Mucosa of stomach (tissue), 1 donor: ENCODE results near the gene SLC25A3.
A peak's percentile ranks its signal among the peaks of the same experiment; 100 is the strongest.
"Not testable (repeated sequence)": the region's sequence is repeated elsewhere in the genome, so short reads cannot be mapped to it uniquely, and the experiment has no call there.

Experiments
- H3K27me3 ChIP-seq: one replicate; pipeline ENCODE4 v1.7.0; 2013; ENCODE audit warnings: mild to moderate bottlenecking, low read length; ENCODE audit not compliant: control insufficient read depth, insufficient read depth
- H3K36me3 ChIP-seq: one replicate; pipeline ENCODE4 v1.7.0; 2013; ENCODE audit warnings: low read length; ENCODE audit not compliant: control insufficient read depth, insufficient read depth
- H3K4me1 ChIP-seq: one replicate; pipeline ENCODE4 v1.7.0; 2013; ENCODE audit warnings: mild to moderate bottlenecking, low read length; ENCODE audit not compliant: control insufficient read depth, insufficient read depth
- H3K4me3 ChIP-seq: one replicate; pipeline ENCODE4 v1.7.0; 2013; ENCODE audit warnings: low read length
- H3K9ac ChIP-seq: one replicate; pipeline ENCODE4 v1.7.0; 2013; ENCODE audit warnings: mild to moderate bottlenecking, low read length, moderate library complexity
- H3K9me3 ChIP-seq: one replicate; pipeline ENCODE4 v1.7.0; 2013; ENCODE audit warnings: mild to moderate bottlenecking, low read length, moderate library complexity; ENCODE audit not compliant: control insufficient read depth
- donor health status: Pancreatic carcinoma.

Gene SLC25A3

DNA sequence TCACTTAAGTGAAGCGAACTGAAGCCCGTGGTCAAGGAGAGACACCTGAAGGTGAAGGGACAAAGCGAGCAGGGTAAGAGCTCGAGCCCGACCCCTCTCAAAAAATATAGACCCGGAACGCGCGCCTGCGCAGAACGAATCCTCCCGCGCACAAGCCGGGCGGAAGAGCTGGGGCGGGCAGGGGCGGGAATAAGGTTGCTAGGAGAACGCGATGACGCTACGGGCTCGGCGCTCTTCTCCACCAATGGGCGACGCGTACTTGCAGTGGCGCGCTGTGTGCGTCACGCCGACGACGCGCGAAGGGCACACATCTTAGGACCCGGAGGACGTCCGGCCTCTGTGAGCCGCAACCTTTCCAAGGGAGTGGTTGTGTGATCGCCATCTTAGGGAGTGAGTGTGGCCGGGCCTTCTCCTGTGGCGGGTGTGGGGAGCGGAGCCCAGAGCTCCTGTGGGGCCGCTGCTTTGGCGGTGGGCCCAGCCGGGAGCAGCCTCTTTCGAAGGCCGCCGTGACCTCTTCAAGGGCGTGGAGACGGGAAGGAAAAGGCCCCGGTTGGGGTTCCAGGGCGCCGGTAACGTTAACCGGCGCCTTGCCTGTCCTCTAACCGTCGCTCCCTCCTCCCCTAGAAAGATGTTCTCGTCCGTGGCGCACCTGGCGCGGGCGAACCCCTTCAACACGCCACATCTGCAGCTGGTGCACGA, at the start of gene SLC25A3:
Gene SLC25A3 (plus strand): TSS at position 336 of the 699 bp plus-strand sequence. CDS start 293 bp downstream, at position 629.
- Histone ChIP-seq H3K9ac (peak within 1 kb of the TSS; percentile 96), H3K36me3 (peaks cover 8% of the 10 kb centered on the region), H3K27me3 (no peaks in the 10 kb centered on the region), H3K9me3 (no peaks in the 10 kb centered on the region), H3K4me3 (peak within 1 kb of the TSS; percentile 88), H3K4me1 (peaks cover 5% of the 10 kb centered on the region)

GRCh38 chr12:98543701-98544100, 49.8 kb upstream of the SLC25A3 start:
- no peaks in the 10 kb centered on the region for H3K9me3 ChIP-seq
- H3K27me3 ChIP-seq, result no peaks in the 10 kb centered on the region
- no peaks in the 10 kb centered on the region for H3K36me3 ChIP-seq
- no peak overlapping the region for H3K4me3 ChIP-seq
- H3K9ac ChIP-seq, result no peak overlapping the region
- H3K4me1 ChIP-seq, result no peaks in the 10 kb centered on the region

GRCh38 chr12:98544751-98545150, 48.7 kb upstream of the SLC25A3 start:
- Histone ChIP-seq H3K36me3 (no peaks in the 10 kb centered on the region), H3K9me3 (no peaks in the 10 kb centered on the region), H3K9ac (no peak overlapping the region), H3K4me3 (no peak overlapping the region), H3K27me3 (no peaks in the 10 kb centered on the region), H3K4me1 (no peaks in the 10 kb centered on the region)

DNA sequence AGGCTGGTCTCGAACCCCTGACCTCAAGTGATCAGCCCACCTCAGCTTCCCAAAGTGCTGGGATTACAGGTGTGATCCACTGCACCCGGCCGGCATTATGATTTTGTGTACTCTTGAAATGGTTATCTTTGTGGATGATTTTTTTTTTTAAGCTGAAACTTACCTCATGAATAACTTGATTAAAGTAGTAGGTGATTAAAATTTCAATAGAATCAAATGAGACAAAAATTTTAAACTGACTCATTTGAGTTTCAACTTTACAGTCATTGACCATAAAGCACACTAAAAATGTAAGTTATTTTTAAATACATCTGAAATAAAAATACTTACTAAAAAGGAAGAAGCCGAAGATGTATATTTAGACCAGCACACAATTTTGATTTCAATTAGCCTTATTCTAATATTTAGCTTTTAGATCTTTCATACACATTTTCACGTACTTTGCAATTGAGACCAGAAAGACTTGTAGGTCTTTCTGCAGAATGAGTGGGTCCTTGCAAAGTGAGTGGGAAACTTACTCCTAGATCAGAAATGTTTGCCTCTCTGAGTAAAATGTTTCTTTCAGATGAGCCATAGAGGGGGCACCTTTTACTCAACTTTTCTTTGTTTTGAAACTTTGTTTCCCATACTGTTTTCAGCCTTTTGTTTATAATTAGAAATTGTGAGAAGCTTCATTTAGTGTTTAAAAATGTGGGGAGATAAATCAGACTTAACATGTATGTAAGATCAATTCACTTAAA, 43.9 kb upstream of the SLC25A3 start:
- Histone ChIP-seq H3K9me3 (no peaks in the 10 kb centered on the region), H3K9ac (no peak overlapping the region), H3K36me3 (no peaks in the 10 kb centered on the region), H3K4me3 (no peak overlapping the region), H3K4me1 (no peaks in the 10 kb centered on the region), H3K27me3 (no peaks in the 10 kb centered on the region)

- H3K9me3 ChIP-seq, result no peaks in the 10 kb centered on the region
Observed at GRCh38 chr12:98551787-98552186, 41.7 kb upstream of the SLC25A3 start.

GRCh38 chr12:98558097-98558496, 35.4 kb upstream of the SLC25A3 start:
- not testable (repeated sequence) for H3K36me3 ChIP-seq, H3K4me3 ChIP-seq, H3K9me3 ChIP-seq, H3K9ac ChIP-seq, H3K4me1 ChIP-seq, H3K27me3 ChIP-seq

More at GRCh38 chr12:98551787-98552186, 41.7 kb upstream of the SLC25A3 start:
- H3K4me1 ChIP-seq, result no peaks in the 10 kb centered on the region
- no peaks in the 10 kb centered on the region for H3K27me3 ChIP-seq
- H3K9ac ChIP-seq, result no peak overlapping the region
- H3K36me3 ChIP-seq, result no peaks in the 10 kb centered on the region
- H3K4me3 ChIP-seq, result no peak overlapping the region

DNA sequence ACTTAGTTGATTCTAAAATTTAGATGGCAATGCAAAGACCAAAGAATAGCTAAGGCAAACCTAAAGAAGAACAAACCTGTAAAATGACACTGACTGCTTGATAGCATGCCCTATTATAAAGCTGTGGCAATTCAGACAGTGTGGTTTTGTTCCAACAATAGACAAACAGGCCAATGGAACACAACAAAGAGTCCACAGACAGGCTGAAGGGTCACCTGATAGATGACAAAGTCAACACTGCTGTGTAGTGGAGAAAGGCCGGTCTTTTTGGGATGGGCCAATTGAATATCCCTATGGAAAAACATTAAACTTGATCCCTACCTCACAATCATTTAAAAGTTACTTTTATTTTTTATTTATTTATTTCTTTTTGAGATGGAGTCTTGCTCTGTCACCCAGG, 33.8 kb upstream of the SLC25A3 start:
- no peaks in the 10 kb centered on the region for H3K27me3 ChIP-seq
- H3K4me1 ChIP-seq, result no peaks in the 10 kb centered on the region
- no peak overlapping the region for H3K9ac ChIP-seq
- no peaks in the 10 kb centered on the region for H3K36me3 ChIP-seq
- H3K9me3 ChIP-seq, result no peaks in the 10 kb centered on the region
- no peak overlapping the region for H3K4me3 ChIP-seq

DNA sequence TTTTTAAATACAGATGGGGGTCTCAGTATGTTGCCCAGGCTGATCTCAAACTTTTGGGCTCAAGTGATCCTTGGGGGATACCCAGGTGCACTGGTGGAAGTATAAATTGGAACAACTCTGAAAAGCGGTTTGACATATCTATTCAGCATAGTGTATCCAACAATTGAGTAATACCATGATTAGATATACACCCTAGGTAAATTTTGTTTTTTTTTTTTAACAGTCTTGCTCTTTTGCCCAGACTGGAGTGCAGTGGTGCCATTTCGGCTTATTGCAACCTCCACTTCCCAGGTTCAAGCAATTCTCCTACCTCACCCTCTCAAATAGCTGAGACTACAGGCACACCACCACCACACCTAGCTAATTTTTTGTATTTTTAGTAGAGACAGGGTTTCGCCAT, 31.6 kb upstream of the SLC25A3 start:
- no peak overlapping the region for H3K4me3 ChIP-seq
- H3K4me1 ChIP-seq, result no peaks in the 10 kb centered on the region
- no peaks in the 10 kb centered on the region for H3K27me3 ChIP-seq
- no peaks in the 10 kb centered on the region for H3K9me3 ChIP-seq
- no peaks in the 10 kb centered on the region for H3K36me3 ChIP-seq
- no peak overlapping the region for H3K9ac ChIP-seq

DNA sequence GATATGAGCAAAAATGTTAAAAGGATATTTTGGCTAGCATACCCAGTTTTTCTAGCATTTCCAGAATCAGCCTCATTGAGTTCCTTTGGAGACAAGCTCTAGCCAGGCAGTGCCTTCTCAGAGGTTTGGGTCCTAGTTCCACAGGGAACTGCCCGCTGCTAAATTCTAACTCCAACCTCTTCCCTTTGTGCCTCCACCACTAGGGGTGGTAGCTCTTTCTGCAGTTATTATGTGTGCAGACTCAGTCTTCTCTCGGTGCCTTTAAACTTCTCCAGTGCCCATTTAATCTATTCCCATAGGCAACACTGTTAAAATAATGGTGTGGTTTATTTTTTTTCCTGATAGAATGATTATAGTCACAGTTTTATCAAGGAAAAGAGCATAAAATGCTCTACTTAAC, 21.5 kb upstream of the SLC25A3 start:
- Histone ChIP-seq H3K4me1 (peaks cover 23% of the 10 kb centered on the region), H3K4me3 (no peak overlapping the region), H3K36me3 (no peaks in the 10 kb centered on the region), H3K9me3 (no peaks in the 10 kb centered on the region), H3K27me3 (no peaks in the 10 kb centered on the region), H3K9ac (no peak overlapping the region)

- H3K4me3 ChIP-seq, result no peak overlapping the region
- H3K36me3 ChIP-seq, result no peaks in the 10 kb centered on the region
- H3K4me1 ChIP-seq, result peaks cover 29% of the 10 kb centered on the region
- no peak overlapping the region for H3K9ac ChIP-seq
- H3K9me3 ChIP-seq, result no peaks in the 10 kb centered on the region
- H3K27me3 ChIP-seq, result no peaks in the 10 kb centered on the region
Observed at GRCh38 chr12:98574110-98574509, 19.4 kb upstream of the SLC25A3 start.

- Histone ChIP-seq H3K4me1 (peaks cover 29% of the 10 kb centered on the region), H3K9me3 (no peaks in the 10 kb centered on the region), H3K36me3 (no peaks in the 10 kb centered on the region), H3K27me3 (no peaks in the 10 kb centered on the region), H3K4me3 (no peak overlapping the region), H3K9ac (no peak overlapping the region)
Observed at GRCh38 chr12:98575013-98575412, 18.5 kb upstream of the SLC25A3 start.

GRCh38 chr12:98576795-98577194, 16.7 kb upstream of the SLC25A3 start:
- not testable (repeated sequence) for H3K9me3 ChIP-seq, H3K9ac ChIP-seq, H3K36me3 ChIP-seq, H3K27me3 ChIP-seq, H3K4me3 ChIP-seq
- H3K4me1 ChIP-seq, result peaks cover 27% of the 10 kb centered on the region
